Brain pericyte (primary cell): ENCODE measurements around the gene PTTG1.
A peak's percentile ranks its signal among the peaks of the same experiment; 100 is the strongest.

Source experiments
- DNase-seq: peaks from one replicate; pipeline ENCODE4 v3.0.0-alpha.2; 2012; ENCODE audit warnings: low read depth, low spot score

Gene PTTG1

DNA sequence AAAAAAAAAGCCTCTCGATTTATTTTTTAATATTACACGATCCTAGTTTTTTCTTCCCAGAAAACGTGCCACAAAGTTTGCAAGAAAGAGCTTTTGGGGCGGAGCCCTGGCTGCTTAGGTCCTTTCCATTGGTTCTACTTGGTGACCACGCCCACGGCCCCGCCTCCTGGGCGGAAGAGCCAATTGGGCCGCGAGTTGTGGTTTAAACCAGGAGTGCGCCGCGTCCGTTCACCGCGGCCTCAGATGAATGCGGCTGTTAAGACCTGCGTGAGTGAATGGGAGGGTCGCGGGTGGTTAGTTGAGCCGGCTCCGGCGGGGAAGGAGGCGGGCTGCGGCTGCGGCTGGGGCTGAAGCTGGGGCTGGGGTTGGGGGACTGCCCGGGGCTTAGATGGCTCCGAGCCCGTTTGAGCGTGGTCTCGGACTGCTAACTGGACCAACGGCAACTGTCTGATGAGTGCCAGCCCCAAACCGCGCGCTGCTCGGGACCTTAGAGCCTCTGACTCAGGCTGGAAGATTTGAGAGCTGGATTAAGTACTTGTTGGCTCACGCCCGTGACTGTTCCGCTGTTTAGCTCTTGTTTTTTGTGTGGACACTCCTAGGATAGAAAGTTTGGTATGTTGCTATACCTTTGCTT lies at the start of gene PTTG1:
PTTG1 (plus strand) TSS at position 231 of the 634 bp plus-strand sequence. CDS start 458 bp downstream, outside the sequence.
- DNase-seq: peak; percentile 96

DNA sequence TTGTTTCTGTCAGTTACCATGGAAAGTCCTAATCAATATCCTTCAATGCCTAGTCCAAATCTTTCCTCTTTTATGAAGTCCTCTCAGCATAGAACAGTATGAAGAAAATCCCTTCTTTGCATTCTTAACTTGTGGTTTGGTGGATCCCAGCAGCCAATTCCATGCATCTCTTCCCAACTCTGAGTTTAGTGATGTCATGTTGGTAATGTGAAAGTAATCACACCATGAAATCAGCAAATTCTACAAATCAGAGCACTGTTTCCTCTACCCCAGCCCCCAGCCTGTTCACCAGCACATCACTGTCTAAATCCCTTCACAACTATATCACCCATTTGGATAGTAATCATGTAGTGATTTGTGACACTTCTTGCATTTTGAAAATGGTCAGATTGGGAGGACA lies 46.5 kb upstream of the PTTG1 start:
- no peak for DNase-seq

DNA sequence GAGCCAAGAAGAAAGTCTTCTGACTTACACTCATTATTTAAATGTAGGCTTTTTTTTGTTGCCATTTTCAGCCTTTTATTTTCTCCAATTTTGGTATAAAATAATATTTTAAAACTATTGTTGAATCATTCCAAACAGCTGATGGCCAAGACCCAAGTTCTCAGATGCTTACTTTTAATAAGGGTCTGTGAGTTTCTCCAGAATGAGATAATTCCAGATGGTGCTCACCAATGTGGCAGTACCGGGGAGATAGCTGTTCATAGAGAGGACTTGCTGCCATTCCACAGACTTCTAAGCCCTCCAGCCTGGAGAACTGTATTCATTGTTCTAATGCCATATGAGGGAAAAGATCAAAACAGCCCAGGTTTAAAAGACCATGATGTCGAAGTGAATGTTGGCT lies 46.0 kb upstream of the PTTG1 start:
- no peak for DNase-seq

DNA sequence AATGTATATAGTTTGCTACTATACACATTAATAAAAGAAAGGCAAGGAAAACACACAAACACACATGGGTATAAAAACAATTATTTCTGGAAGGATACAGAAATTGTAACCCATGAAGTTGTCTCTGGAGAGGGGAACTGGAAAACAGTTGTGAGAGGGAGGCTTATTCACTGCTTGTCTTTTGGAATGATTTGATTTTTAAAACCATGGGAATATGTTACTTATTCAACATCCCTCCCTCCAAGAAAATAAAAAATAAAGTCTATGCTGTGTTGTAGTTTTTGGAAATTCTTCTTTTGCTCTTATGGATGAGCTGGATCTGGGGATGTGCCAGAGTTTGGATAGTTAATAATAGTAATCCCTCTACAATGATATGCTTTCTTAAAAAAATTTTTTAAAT lies 45.2 kb upstream of the PTTG1 start:
- DNase-seq: no peak

DNA sequence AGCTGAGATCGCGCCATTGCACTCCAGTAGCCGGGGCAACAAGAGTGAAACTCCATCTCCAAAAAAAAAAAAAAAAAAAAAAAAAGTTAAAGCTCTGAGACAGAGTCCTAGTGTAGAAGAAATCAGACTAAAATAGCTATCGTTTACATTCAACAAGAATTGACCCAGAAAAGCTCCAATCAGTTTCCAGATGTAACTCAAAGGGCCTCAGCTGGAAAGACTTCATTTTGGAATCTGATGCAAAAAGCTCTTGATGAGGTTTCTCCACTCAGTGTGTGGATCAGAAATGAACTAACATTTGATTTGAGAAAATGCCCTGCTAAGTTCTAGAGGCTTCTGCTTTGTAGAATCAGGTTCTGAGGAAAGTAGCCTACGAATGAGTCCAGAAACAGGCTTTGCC lies 44.0 kb upstream of the PTTG1 start:
- no peak for DNase-seq

DNA sequence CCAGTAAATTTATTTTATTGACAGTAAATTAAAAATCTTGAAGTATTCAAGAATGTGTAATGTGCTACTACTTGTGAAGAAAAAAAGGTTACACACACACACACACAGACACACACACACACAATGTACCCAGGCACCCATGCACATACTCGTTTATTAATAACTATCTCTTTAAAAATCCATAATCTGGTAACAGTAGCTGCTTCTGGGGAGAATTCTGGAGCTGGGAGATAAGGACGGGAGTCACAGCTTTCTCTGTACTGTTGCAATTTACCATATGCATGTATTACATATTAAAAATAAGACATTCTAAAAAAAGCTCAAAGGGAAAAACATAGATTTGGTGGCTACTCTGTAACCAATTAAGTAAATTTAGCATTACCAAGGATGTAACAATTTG lies 43.3 kb upstream of the PTTG1 start:
- DNase-seq: no peak

DNA sequence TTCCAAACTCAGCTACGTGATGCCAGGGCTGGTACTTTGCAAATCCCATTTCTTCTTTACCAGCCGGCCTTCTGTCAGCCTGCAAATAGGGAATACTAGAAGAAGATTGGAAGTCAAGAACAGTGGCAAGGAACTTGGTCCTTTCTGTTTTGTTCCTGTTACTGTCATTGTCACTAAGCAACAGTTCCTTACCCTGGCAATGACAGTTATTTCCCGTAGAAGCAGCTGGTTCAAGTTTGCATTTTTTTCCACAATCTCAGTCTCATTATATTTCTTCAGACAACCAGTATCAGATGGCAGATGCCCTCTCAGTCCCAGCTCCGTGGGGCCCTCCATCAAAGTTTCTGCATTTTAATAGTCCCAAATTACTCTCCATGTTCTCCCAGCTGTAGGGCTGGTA lies 42.1 kb upstream of the PTTG1 start:
- no peak for DNase-seq

DNA sequence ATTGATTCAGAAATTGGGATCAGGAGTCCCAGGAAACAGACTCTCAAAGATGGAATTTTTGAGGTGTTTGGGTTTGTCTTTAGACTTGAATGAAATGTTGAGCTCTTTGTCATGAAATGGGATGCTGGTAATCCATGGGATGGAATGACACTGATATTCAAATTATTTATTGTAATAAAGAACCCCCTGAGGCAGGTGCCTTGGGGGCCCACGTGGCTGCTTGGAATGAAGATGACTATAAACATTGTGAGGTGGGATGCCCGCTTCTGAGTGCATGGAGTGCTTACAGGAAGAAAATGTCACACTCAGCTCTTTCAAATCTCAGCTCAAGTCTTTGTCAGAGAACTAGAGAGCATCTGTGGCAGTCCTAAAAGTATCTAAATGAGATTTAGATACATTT lies 41.6 kb upstream of the PTTG1 start:
- no peak for DNase-seq

DNA sequence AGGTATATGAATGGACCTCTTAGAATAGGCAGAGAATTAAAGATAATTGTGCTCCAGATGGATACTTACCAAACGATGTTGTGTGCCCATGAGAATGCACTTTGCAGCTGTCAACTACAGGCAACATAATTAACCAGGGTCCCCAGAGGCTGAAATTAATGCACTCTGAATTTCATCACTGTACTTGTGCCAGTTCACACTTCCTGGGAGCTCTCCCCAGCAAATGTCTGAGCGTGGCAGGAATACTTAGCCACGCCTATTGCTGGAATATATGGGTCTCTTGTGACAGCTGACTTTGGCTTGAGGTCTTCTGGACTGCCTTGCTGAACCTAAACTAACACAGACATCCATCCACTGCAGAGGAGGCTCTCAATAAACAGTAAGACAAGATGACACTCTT lies 39.3 kb upstream of the PTTG1 start:
- DNase-seq: no peak

DNA sequence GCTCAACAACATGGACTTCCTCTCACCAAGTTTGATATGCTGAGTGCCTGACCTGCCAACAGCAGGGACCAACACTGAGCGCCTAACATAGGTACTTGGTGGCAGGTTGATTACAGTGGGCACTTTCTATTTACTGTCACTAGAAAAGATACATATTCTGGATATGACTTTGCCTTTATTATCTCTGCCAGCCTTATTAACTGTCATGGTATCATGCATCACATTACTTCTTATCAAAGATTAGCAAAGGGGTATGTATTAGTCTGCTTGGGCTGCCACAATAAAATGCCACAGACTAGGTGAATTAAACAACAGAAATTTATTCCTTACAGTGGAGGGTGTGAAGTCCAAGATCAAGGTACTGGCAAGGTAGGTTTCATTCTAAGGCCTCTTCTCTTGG lies 37.0 kb upstream of the PTTG1 start:
- no peak for DNase-seq

DNA sequence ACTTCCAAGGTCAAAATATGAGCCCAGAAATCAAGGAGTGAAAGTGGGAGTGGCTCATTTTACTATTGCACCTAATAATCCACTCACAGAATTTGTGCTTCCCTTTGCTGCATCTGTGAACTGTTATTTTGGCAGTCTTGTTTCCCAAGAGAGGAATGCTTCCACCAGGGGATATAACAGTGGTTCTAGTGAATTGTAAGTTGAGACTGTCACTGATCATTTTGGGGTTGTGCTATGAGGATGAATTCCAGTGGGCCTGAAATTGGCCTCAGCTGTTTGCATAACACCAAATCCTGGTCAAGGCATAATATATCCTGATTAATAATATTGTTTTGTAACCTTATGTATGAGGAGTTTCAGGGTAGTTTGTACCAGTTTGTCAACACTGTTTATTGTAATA lies 36.2 kb upstream of the PTTG1 start:
- no peak for DNase-seq

DNA sequence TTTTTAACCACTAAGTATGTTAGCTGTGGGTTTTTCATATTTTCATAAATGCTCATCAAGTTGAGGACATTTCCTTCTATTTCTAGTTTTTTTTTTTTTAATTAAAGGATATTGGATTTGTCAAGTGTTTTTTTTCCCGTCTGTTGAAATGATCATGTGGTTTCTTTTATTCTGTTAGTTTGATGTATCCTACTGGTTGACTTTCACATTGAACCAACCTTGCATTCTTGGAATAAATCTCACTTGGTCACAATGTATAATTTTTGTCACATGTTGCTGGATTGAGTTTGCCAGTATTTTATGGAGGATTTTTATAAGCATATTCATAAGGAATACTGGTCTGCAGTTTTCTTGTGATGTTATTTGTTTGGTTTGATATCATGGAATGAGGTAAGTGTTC lies 34.2 kb upstream of the PTTG1 start:
- no peak for DNase-seq

DNA sequence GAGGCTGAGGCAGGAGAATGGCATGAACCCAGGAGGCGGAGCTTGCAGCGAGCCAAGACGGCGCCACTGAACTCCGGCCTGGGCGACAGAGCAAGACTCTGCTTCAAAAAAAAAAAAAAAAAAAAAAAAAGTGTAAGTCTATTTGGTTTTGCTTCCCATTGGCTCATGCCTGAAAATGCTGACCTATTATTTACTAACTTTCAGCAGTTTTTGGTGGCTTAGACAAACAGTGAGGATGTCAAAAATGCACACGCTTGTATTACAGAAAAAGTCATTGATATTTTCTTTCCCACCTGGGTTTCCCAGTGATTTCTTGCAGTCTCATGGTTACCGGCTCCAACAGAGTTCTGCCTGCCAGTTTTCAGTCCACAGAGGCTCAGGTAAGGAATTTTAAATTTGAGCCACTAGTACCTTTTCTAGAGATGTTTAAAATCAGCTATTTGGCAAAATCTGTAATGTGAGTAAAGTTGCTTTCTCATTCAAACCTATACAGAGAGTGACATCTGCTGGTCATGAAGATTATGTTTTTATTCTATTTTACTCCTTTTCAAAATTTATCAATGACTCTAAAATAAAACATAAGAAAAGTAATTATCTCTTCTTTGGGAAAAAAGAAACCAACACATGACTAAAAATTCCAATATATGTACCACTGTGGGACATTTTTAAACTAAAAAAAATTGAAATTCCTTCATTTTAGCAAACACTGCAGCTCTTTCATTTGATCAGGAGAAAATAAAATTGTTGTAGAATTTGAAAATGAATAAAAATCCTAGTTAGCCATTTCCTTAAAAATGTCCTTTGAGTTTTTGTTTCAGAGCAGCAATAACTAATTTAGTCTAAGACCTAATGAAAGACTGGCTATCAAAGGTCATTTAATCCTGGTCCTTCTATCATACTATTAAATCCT lies 30.6 kb upstream of the PTTG1 start:
- DNase-seq: no peak

DNA sequence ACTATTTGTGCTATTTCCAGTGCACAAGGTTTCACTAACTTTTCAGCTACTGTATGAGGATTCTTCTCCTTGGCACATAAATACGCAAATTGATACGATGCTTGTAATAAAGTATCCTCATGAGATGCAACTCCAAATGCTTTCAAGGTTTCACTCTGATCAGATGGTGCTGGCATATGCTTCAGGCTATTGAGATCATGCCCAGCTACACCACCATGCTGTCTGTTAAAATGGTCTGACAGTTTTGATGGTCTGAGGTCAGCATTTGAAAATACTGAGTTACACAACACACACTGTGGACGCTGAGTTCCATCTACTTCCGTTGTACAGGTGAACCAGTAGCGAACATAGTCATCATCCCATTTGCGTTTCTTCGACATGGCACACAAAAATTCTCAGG lies 26.5 kb upstream of the PTTG1 start:
- DNase-seq: no peak

DNA sequence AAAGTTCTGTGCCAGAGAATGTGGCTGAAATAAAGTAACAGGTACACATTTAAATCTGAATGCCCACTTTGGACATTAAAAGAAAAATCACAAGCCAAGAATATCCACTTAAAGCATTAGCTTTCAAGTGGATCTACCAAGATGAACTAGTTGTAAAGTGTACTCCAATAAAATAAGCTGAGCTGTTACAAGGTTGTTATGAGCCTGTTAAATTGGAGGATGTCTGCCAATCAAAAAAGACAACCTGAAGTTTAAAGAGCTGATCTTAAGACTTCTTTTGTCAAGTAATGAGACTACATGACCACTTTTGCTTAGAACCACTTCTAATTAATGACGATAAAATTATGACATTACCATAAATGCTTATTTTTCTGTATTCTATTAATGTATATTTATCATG lies 24.2 kb upstream of the PTTG1 start:
- no peak for DNase-seq

DNA sequence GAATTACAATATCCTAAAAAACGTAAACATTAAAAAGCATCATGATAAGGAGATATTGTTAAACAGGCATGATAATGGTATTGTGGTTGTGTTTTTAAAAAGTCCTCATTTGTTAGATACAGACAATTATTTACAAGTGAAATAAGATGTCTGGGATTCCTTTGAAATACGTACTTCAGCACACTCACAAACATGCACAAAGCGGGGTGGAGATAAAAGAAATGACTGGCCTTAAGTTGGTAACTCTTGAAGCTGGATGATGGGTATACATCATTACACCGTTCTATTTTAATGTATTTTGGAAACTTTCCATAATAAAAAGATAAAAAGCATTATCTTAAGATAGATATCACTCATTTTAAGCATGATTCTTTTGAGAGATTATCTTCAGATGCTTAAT lies 22.8 kb upstream of the PTTG1 start:
- no peak for DNase-seq

DNA sequence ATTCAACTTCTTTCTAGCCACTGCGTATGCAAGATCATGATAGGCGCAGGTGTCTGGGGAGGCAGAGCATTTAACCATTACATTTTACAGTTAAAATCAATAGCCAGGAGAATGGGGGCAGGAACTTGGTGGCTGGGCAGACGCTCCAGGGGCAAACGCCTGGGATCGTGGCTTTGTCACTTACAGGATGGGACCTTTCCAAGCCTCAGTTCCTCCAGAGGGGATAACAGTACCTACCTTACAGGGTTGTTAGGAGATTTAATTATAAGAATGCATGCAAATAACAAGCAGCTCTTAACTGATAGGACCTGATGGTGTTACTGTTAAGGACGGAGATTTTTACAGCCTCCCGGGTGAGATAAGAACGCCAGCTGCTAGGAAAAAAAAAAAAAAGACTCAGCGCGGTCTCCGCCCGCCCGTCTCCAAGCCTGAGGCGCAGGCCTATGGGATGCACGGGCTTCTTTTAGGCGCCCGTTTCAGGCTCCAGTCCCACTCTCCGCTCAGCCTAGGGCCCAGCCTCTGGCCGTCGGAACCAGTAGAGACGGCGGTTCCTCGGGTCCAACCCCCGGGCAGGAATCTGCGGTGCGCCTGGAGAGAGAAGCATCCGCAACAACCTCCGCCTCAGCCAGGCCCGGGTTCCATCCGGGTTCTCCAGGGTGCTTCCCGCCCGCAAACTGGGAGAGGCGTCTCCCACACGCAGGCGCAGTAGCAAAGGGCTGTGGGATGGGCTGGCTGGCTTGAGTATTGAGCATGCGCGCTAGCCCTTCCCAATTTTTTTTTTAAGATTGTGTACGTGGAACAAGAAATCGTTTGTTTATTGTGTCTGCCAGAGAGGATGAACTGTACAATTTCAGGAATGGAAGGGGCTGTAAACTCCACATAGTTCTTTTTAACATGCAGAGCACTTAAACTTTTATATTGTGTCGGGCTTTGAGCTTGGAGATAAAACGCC lies 22.0 kb upstream of the PTTG1 start, which contains the start of gene FAM200C:
FAM200C (minus strand) TSS at position 653 of the 952 bp plus-strand sequence. CDS start 4,564 bp downstream, outside the sequence.
- DNase-seq: peak; percentile 73

DNA sequence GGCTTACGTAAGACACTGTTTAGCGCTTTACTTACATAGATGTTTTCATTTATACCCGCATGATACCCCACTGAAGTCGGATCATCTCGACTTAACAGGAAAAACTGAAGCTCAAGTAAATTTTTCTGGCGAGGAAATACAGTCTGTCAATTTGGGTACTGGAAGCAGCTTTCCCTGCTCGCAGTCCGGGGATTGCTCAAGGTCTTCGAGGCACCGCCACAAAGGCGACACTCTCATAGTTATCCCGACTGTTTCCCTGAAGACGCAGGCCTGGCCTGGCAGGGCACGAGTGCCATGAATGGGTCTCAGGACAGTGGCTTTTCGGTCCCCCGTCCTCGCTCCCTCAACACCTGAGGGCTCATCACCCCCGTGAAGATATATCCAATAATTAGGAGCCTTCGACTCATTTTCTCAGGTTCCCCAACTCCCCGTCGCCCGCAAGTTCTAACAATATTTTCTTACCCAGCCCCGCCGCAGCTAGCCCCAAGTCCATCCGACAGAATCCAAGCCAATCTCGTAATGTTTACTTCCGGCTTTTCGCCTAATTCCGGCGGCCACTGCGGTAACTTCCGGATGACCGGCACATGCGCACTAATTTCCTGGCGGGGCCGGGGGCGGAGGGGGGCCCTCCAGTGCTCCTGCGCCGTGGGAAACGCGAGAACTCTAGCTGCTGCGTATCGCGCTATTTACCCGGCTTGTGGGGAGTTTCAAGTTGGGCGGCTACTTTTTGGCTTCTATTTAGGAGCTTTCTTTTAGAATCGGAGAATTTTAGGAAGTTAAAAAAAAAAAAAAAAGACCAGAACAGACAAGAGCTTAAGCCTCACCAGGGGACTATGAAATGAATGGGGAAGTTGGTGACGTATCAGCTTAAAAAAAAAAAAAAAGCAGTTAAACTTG lies 2.8 kb upstream of the PTTG1 start, which contains the start of gene SLU7:
SLU7 (minus strand) TSS at position 521 of the 897 bp plus-strand sequence. CDS start 3,787 bp downstream, outside the sequence.
- peak; percentile 87 for DNase-seq

DNA sequence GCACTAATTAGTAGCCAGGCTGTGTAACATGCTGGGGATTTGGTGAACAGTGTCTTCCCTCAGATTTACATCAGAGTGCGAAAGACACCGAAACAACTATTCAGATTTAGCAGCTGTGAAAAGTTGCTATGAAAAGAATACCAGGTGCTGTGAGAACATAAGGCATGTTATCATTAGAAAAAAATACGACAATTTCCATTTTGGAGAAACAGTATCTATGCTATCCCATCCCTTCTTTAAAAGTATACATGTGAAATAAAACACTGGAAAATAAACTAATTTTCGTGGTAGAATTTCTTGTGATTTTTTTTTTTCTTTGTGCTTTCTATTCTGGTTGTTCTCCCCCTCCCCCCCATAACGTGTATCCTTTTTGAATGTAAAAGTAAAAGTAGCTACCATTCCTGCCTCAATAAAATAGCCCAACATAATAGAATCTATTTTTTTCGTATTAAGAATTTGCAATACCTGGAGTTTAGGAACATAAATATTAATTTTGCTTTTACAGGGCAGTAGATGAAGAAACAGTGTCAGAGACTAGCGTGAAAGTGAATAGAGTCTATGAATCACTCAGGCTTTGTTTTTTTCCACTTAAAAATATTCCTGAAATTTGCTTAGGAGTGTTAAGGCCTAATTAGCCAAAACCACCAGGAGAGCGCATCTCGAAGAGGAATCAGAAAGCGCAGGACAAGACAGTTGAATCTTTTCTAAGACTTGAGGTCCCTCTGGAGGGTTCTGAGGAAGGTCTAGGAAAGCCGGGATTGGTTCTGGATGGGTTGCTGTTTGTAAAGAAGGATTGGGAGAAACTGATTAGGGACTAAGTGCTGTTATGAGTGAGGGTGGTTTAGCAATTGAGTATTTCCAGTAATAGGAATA lies 2.0 kb upstream of the PTTG1 start:
- no peak for DNase-seq

DNA sequence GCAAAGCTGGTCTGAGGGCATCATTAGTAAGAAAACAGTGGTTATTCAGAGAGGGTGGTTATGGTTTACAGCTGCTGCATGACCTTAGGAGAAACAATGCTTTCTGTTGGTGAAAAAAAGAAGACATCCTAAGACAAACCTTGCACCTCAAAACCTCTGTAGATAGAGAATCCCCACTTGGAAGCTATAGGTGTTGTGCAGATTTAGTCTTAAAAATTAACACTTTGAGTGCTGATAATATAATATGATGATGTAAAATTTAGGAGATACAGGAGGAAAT lies 1.4 kb upstream of the PTTG1 start:
- DNase-seq: no peak
